Thoracic aorta (tissue), 2 donors: ENCODE data around the gene DDX52. TPM values are rescaled to one million over a fixed set of nuclear protein-coding genes. Genes with fewer than 3 reads are reported as not detected.
"Not testable (repeated sequence)": the region's sequence is repeated elsewhere in the genome, so short reads cannot be mapped to it uniquely, and the experiment has no call there.

Source experiments
- ATAC-seq: fragments of 150-250 bp; one replicate; pipeline ENCODE4 v1.8.0; 2017; ENCODE audit warnings: low read depth; ENCODE audit not compliant: insufficient number of reproducible peaks, low FRiP score
- DNase-seq: peaks from one replicate; pipeline ENCODE4 v3.0.0-alpha.2; 2020; ENCODE audit warnings: low spot score
- H3K27ac ChIP-seq, 2 donors: fragments of 200-600 bp; sonication (generic); 1 replicate in 1 of 2; 2 replicates in 1 of 2; pipeline ENCODE4 v1.5.1; 2016; ENCODE audit warnings: mild to moderate bottlenecking in 2 of 2, moderate library complexity in 2 of 2
- H3K27me3 ChIP-seq: fragments of 200-600 bp; sonication (generic); replicated peaks from 2 replicates; pipeline ENCODE4 v1.6.0; 2016; ENCODE audit warnings: mild to moderate bottlenecking; ENCODE audit not compliant: insufficient read depth
- H3K36me3 ChIP-seq: fragments of 200-600 bp; sonication (generic); one replicate; pipeline ENCODE4 v1.5.1; 2016
- H3K4me1 ChIP-seq, 2 donors: fragments of 200-600 bp; sonication (generic); 1 replicate in 1 of 2; 2 replicates in 1 of 2; pipeline versions ENCODE4 v1.5.1 to v1.6.0; 2016; ENCODE audit warnings: low read depth in 2 of 2, mild to moderate bottlenecking in 1 of 2; ENCODE audit not compliant: control insufficient read depth in 1 of 2
- H3K4me3 ChIP-seq: fragments of 200-600 bp; sonication (generic); 2 replicates; pipeline ENCODE4 v1.5.1; 2016; ENCODE audit warnings: mild to moderate bottlenecking
- H3K9me3 ChIP-seq: fragments of 200-600 bp; sonication (generic); 2 replicates; pipeline ENCODE4 v1.5.1; 2016
- total RNA-seq, 2 donors: library from RNA; depleted of rRNA; stranded (reverse); fragments of >200 nt; gene quantifications; one replicate each; pipeline versions ENCODE4 v1.1.0 to v1.2.3, GENCODE V29; 2016
- TF ChIP-seq, protein P1 (sequence below): fragments of 200-600 bp; sonication (generic); IDR thresholded peaks from one replicate; pipeline ENCODE4 v1.5.1; 2019; ENCODE audit warnings: antibody characterized with exemption

The DDX52 gene, protein sequence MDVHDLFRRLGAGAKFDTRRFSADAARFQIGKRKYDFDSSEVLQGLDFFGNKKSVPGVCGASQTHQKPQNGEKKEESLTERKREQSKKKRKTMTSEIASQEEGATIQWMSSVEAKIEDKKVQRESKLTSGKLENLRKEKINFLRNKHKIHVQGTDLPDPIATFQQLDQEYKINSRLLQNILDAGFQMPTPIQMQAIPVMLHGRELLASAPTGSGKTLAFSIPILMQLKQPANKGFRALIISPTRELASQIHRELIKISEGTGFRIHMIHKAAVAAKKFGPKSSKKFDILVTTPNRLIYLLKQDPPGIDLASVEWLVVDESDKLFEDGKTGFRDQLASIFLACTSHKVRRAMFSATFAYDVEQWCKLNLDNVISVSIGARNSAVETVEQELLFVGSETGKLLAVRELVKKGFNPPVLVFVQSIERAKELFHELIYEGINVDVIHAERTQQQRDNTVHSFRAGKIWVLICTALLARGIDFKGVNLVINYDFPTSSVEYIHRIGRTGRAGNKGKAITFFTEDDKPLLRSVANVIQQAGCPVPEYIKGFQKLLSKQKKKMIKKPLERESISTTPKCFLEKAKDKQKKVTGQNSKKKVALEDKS
- total RNA-seq = 10 to 100 TPM in 1 of 2 donors, 1 to 10 TPM in 1; 9.2 to 22.7 TPM

DNA sequence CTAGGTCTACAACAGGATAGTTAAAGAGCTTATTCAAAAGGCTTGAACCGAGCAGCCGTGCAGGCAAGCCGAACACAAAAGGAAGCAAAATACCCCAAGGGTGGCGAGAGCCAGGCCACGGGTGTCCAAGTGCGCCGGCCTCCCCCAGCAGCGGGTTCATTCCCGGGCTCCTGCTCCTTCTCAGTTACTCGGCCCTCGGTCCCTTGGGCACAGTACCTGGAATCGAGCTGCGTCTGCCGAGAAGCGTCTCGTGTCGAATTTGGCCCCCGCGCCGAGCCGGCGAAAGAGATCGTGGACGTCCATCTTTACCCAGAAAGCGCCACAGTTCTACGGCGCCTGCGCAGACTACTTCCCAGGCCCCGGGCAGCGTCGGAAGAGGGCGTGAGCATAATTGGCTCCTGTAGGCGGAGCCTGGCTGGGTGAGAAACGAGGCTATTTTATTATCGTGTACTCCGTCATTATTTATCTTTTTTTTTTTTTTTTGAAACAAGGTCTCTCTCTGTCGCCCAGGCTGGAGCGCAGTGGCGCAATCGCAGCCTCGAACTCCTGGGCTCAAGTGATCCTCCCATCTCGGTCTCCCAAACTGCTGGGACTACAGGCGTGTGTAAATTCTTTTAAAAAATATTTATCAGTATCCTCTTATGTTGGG lies at the start of gene DDX52:
Gene DDX52 (minus strand): TSS at position 329 of the 649 bp plus-strand sequence. CDS start 26 bp downstream, at position 303.
- Histone ChIP-seq H3K9me3 (no peaks in the 10 kb centered on the region), H3K27me3 (no peaks in the 10 kb centered on the region), H3K27ac (peak within 1 kb of the TSS; percentile 74 to 89), H3K4me3 (peak within 1 kb of the TSS; percentile 89), H3K4me1 (peaks cover 19 to 22% of the 10 kb centered on the region in 2 donors), H3K36me3 (no peaks in the 10 kb centered on the region)
- DNase-seq (peak; percentile 85), ATAC-seq (peak; percentile 86)
- TF ChIP-seq, protein P1, sequence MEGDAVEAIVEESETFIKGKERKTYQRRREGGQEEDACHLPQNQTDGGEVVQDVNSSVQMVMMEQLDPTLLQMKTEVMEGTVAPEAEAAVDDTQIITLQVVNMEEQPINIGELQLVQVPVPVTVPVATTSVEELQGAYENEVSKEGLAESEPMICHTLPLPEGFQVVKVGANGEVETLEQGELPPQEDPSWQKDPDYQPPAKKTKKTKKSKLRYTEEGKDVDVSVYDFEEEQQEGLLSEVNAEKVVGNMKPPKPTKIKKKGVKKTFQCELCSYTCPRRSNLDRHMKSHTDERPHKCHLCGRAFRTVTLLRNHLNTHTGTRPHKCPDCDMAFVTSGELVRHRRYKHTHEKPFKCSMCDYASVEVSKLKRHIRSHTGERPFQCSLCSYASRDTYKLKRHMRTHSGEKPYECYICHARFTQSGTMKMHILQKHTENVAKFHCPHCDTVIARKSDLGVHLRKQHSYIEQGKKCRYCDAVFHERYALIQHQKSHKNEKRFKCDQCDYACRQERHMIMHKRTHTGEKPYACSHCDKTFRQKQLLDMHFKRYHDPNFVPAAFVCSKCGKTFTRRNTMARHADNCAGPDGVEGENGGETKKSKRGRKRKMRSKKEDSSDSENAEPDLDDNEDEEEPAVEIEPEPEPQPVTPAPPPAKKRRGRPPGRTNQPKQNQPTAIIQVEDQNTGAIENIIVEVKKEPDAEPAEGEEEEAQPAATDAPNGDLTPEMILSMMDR = no peak

DNA sequence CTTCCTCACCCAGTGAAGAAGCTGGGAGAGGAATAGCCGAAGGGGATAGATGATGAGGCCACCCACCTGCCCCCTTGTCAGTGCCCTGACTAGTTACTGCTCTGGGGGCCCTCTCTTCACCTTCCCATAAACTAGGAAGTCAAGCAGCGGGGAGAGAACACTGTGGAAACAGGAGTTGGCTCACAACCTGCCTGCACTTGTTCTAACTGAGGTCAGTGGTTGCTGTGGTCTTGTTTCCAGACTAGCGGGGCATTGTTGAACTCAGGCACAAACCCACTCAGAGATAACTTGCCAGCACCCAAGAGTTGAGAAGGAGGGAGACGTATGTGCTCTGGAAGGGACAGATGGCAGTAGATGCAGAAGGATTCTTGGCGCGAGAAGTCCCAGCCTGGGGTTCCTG lies 48.6 kb upstream of the DDX52 start:
- H3K4me1 ChIP-seq = no peaks in the 10 kb centered on the region
- no peak for ATAC-seq
- H3K9me3 ChIP-seq = no peaks in the 10 kb centered on the region
- TF ChIP-seq, protein P1 = no peak
- no peak for DNase-seq
- H3K27me3 ChIP-seq = no peaks in the 10 kb centered on the region
- H3K27ac ChIP-seq = no peak overlapping the region
- no peak overlapping the region for H3K4me3 ChIP-seq
- no peaks in the 10 kb centered on the region for H3K36me3 ChIP-seq

DNA sequence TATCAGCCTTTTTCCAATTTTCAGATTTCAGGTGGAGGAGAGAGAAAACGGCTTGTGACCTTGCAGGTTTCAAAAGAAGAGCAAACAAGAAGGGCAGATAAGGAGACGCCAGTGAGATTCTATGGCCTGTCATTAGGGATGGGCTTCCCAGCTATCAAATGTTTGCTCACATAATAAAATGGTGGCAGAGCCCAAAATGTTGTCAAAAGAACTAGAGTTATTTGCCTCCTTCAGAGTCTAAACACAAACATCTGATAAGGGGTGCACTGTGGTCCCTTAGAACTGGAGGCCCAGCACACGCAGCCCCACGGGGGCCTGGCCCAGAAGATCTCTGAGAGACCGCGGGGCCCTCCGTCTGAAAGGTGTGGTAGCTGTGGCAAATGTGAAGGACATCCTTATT lies 46.1 kb upstream of the DDX52 start:
- Histone ChIP-seq H3K4me3 (no peak overlapping the region), H3K36me3 (no peaks in the 10 kb centered on the region), H3K27me3 (no peaks in the 10 kb centered on the region), H3K4me1 (no peaks in the 10 kb centered on the region), H3K27ac (no peak overlapping the region), H3K9me3 (no peaks in the 10 kb centered on the region)
- ATAC-seq (no peak), DNase-seq (no peak)
- TF ChIP-seq, protein P1 = no peak

DNA sequence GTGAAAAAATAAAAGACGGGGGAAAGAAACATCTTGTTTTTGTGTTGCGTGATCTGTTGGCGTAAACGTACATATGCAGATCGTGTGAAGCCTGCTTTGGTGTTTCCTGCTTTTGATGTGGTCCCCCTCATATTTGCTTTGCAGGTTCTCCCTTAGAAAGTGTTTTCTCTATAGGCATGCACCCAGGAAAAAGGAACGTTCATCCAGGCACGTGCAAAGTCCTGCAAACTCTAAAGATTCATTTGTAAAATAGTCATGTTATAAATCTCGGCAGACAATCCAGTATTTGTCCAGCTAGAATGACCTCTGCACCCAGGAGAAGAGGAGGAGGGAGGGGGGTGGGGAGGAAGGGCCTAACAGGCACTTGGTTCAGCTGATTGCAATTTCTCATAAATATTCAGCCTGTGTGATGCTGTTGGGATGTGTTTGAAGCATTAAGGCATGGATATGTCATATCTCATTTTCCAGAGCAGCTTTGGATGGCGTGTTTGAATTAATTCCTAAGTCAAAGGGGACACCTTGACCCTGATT lies 40.3 kb upstream of the DDX52 start:
- ATAC-seq (no peak), DNase-seq (no peak)
- Histone ChIP-seq H3K27ac (no peak overlapping the region), H3K4me3 (no peak overlapping the region), H3K4me1 (no peaks in the 10 kb centered on the region), H3K27me3 (no peaks in the 10 kb centered on the region), H3K36me3 (no peaks in the 10 kb centered on the region), H3K9me3 (no peaks in the 10 kb centered on the region)
- TF ChIP-seq, protein P1 = no peak

DNA sequence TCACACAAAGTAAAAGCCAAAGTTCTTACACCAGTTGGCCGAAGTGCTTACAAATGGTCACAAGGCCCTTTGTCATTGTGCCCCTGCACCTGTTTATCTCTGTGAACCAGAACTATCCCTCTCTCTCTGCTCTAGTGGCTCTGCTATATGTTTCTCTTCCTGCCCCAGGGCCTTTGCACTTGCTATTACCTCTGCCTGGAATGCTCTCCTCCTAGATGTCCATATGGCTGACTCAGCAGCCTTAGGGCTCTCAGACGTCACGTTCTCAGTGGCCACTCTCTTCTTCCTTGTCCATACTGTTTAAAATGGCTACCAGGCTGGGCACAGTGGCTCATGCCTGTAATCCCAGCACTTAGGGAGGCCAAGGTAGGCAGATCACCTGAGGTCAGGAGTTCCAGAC lies 38.8 kb upstream of the DDX52 start:
- no peak for ATAC-seq
- Histone ChIP-seq H3K27ac (no peak overlapping the region), H3K4me3 (no peak overlapping the region), H3K27me3 (no peaks in the 10 kb centered on the region), H3K9me3 (no peaks in the 10 kb centered on the region), H3K4me1 (no peaks in the 10 kb centered on the region), H3K36me3 (no peaks in the 10 kb centered on the region)
- TF ChIP-seq, protein P1 = no peak
- no peak for DNase-seq

DNA sequence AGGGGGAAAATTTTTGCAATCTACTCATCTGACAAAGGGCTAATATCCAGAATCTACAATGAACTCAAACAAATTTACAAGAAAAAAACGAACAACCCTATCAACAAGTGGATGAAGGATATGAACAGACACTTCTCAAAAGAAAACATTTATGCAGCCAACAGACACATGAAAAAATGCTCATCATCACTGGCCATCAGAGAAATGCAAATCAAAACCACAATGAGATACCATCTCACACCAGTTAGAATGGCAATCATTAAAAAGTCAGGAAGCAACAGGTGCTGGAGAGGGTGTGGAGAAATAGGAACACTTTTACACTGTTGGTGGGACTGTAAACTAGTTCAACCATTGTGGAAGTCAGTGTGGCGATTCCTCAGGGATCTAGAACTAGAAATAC lies 36.7 kb upstream of the DDX52 start:
- H3K36me3 ChIP-seq, H3K4me1 ChIP-seq, DNase-seq, H3K27ac ChIP-seq, H3K27me3 ChIP-seq, ATAC-seq, H3K9me3 ChIP-seq, H3K4me3 ChIP-seq: not testable (repeated sequence)
